HepG2 (cell line): ENCODE measurements around the gene AUP1. TPM values are rescaled to one million over a fixed set of nuclear protein-coding genes. Genes with fewer than 3 reads are reported as not detected.
A peak's percentile ranks its signal among the peaks of the same experiment; 100 is the strongest.

ENCODE experiments used
- AKNA ChIP-seq: sonication (generic); formaldehyde crosslinking; IDR thresholded peaks from 2 replicates; pipeline ENCODE4 v1.4.0; 2020; ENCODE audit warnings: missing genetic modification reagents, borderline replicate concordance
- E2F5 ChIP-seq: sonication (generic); formaldehyde crosslinking; conservative IDR thresholded peaks from 2 replicates; pipeline ENCODE4 v1.4.0; 2020; ENCODE audit warnings: missing genetic modification reagents
- MNT ChIP-seq: fragments of 450-650 bp; IDR thresholded peaks from 2 replicates; pipeline ENCODE4 v1.6.1; 2016
- ZNF256 ChIP-seq: sonication (generic); formaldehyde crosslinking; conservative IDR thresholded peaks from 2 replicates; pipeline ENCODE4 v1.4.0; 2020; ENCODE audit warnings: missing genetic modification reagents
- ZNF263 ChIP-seq: sonication (generic); formaldehyde crosslinking; IDR thresholded peaks from 2 replicates; pipeline ENCODE4 v1.4.0; 2020; ENCODE audit warnings: missing genetic modification reagents
- ZNF329 ChIP-seq: sonication (generic); formaldehyde crosslinking; IDR thresholded peaks from 2 replicates; pipeline ENCODE4 v1.9.0; 2021; ENCODE audit warnings: low read depth, mild to moderate bottlenecking, missing genetic modification reagents
- polyA plus RNA-seq, 8 experiments: library from polyadenylated mRNA; depleted of rRNA in 3 of 8; stranded (reverse) in 7 of 8; unstranded in 1 of 8; fragments of >200 nt; fragmentation: Illumina TruSeq in 4 of 8; extraction: Trizol in 4 of 8; gene quantifications; 2 replicates each; pipeline versions ENCODE4 v1.2.1 to v1.2.3, GENCODE V29; 2011 to 2016; ENCODE audit warnings: low read depth in 4 of 8, missing spikeins in 1 of 8, mixed read lengths in 1 of 8; ENCODE audit not compliant: insufficient read depth in 1 of 8
- total RNA-seq, 5 experiments: library from RNA; depleted of rRNA; stranded (reverse); fragments of >200 nt; fragmentation: Illumina TruSeq; extraction: Trizol; gene quantifications; 2 replicates each; pipeline ENCODE4 v1.2.3, GENCODE V29; 2016; ENCODE audit warnings: low read depth in 1 of 5
- TF ChIP-seq, protein P1 (sequence below): sonication (generic); formaldehyde crosslinking; IDR thresholded peaks from 2 replicates; pipeline ENCODE4 v1.9.0; 2021; ENCODE audit warnings: missing genetic modification reagents, borderline replicate concordance
- TF ChIP-seq, protein P2 (sequence below): sonication (generic); formaldehyde crosslinking; IDR thresholded peaks from 2 replicates; pipeline ENCODE4 v1.5.1; 2020; ENCODE audit warnings: missing genetic modification reagents, mild to moderate bottlenecking, borderline replicate concordance
- TF ChIP-seq, protein P3 (sequence below): sonication (generic); formaldehyde crosslinking; IDR thresholded peaks from 2 replicates; pipeline ENCODE4 v1.4.0; 2020; ENCODE audit warnings: mild to moderate bottlenecking, missing genetic modification reagents
- TF ChIP-seq, protein P4 (sequence below): sonication (generic); formaldehyde crosslinking; IDR thresholded peaks from 2 replicates; pipeline ENCODE4 v1.8.1; 2023; ENCODE audit warnings: mild to moderate bottlenecking, missing genetic modification reagents

AUP1 gene
- total and polyA plus RNA-seq, 2 of the 13 experiments (the other 11 are each of a cell fraction or from before 2014, with no cell fraction given) = 174 to 267 TPM

- TF ChIP-seq, protein P1, sequence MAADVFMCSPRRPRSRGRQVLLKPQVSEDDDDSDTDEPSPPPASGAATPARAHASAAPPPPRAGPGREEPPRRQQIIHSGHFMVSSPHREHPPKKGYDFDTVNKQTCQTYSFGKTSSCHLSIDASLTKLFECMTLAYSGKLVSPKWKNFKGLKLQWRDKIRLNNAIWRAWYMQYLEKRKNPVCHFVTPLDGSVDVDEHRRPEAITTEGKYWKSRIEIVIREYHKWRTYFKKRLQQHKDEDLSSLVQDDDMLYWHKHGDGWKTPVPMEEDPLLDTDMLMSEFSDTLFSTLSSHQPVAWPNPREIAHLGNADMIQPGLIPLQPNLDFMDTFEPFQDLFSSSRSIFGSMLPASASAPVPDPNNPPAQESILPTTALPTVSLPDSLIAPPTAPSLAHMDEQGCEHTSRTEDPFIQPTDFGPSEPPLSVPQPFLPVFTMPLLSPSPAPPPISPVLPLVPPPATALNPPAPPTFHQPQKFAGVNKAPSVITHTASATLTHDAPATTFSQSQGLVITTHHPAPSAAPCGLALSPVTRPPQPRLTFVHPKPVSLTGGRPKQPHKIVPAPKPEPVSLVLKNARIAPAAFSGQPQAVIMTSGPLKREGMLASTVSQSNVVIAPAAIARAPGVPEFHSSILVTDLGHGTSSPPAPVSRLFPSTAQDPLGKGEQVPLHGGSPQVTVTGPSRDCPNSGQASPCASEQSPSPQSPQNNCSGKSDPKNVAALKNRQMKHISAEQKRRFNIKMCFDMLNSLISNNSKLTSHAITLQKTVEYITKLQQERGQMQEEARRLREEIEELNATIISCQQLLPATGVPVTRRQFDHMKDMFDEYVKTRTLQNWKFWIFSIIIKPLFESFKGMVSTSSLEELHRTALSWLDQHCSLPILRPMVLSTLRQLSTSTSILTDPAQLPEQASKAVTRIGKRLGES = no peak
- TF ChIP-seq E2F5 (CRISPR knock-in tag) (no peak), ZNF329 (CRISPR knock-in tag) (no peak), AKNA (CRISPR knock-in tag) (no peak), ZNF256 (CRISPR knock-in tag) (no peak), MNT (peak; percentile 40; the same call in 1 of the 2 replicates), ZNF263 (CRISPR knock-in tag) (peak; percentile 27; the same call in 1 of the 2 replicates)
- TF ChIP-seq, protein P2, sequence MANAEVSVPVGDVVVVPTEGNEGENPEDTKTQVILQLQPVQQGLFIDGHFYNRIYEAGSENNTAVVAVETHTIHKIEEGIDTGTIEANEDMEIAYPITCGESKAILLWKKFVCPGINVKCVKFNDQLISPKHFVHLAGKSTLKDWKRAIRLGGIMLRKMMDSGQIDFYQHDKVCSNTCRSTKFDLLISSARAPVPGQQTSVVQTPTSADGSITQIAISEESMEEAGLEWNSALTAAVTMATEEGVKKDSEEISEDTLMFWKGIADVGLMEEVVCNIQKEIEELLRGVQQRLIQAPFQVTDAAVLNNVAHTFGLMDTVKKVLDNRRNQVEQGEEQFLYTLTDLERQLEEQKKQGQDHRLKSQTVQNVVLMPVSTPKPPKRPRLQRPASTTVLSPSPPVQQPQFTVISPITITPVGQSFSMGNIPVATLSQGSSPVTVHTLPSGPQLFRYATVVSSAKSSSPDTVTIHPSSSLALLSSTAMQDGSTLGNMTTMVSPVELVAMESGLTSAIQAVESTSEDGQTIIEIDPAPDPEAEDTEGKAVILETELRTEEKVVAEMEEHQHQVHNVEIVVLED (CRISPR knock-in tag) = peak; percentile 45
- TF ChIP-seq, protein P3, sequence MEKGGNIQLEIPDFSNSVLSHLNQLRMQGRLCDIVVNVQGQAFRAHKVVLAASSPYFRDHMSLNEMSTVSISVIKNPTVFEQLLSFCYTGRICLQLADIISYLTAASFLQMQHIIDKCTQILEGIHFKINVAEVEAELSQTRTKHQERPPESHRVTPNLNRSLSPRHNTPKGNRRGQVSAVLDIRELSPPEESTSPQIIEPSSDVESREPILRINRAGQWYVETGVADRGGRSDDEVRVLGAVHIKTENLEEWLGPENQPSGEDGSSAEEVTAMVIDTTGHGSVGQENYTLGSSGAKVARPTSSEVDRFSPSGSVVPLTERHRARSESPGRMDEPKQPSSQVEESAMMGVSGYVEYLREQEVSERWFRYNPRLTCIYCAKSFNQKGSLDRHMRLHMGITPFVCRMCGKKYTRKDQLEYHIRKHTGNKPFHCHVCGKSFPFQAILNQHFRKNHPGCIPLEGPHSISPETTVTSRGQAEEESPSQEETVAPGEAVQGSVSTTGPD (CRISPR knock-in tag) = no peak
- TF ChIP-seq, protein P4, sequence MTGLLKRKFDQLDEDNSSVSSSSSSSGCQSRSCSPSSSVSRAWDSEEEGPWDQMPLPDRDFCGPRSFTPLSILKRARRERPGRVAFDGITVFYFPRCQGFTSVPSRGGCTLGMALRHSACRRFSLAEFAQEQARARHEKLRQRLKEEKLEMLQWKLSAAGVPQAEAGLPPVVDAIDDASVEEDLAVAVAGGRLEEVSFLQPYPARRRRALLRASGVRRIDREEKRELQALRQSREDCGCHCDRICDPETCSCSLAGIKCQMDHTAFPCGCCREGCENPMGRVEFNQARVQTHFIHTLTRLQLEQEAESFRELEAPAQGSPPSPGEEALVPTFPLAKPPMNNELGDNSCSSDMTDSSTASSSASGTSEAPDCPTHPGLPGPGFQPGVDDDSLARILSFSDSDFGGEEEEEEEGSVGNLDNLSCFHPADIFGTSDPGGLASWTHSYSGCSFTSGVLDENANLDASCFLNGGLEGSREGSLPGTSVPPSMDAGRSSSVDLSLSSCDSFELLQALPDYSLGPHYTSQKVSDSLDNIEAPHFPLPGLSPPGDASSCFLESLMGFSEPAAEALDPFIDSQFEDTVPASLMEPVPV (CRISPR knock-in tag) = no peak; the same call in 1 of the 2 replicates
These were observed 3.5 kb downstream of the AUP1 start, which contains the start of gene DQX1 (continued) for GRCh38 chr2:74525717-74526648.
